A549 (cell line): ENCODE measurements around the gene ZNF146. TPM values are rescaled to one million over a fixed set of nuclear protein-coding genes. Genes with fewer than 3 reads are reported as not detected.

Experiments used
- ATAC-seq, 2 experiments: fragments of 200-7000 bp in 1 of 2; fragments of >200 bp in 1 of 2; cut with Nextera tagmentation in 1 of 2; cut with Tn5 transposase in 1 of 2; 3 replicates each; pipeline versions ENCODE4 v1.8.0 to v1.9.1; 2018 to 2020; ENCODE audit warnings: mild to moderate bottlenecking in 1 of 2, moderate library complexity in 1 of 2
- CTCF ChIA-PET: fragments of 300-600 bp; sonication (Branson Sonifier 250); formaldehyde crosslinking; extraction: SDS; loops from one replicate; lab custom pipeline; 2021; ENCODE audit warnings: antibody characterized with exemption, inconsistent platforms; lab: Yijun Ruan, JAX
- POLR2A ChIA-PET: fragments of 350-600 bp; formaldehyde crosslinking; extraction: SDS; loops from one replicate; lab custom pipeline; 2021; ENCODE audit warnings: antibody characterized with exemption, inconsistent platforms; lab: Yijun Ruan, JAX
- DNase-seq, 2 experiments: peaks; one replicate each; pipeline versions ENCODE4 v3.0.0 to v3.0.0-alpha.2; 2011 to 2016; ENCODE audit warnings: low read depth in 1 of 2, low spot score in 1 of 2
- FAIRE-seq: peaks from 2 replicates; lab custom pipeline; 2011; peaks lifted over from hg19 to GRCh38; lab: Jason Lieb, UNC
- H3K27ac ChIP-seq, 2 experiments: fragments of >200 bp; sonication (Bioruptor Twin); formaldehyde crosslinking; 3 replicates each; pipeline ENCODE4 v1.5.1; 2016 to 2017
- H3K4me1 ChIP-seq: fragments of >200 bp; sonication (Bioruptor Twin); formaldehyde crosslinking; 3 replicates; pipeline ENCODE4 v1.6.1; 2016
- H3K4me2 ChIP-seq: fragments of >200 bp; sonication (Bioruptor Twin); formaldehyde crosslinking; 3 replicates; pipeline ENCODE4 v1.6.1; 2016
- H3K4me3 ChIP-seq: fragments of >200 bp; sonication (Bioruptor Twin); formaldehyde crosslinking; 3 replicates; pipeline ENCODE4 v1.5.1; 2016
- H3K9me3 ChIP-seq: fragments of >200 bp; sonication (Bioruptor Twin); formaldehyde crosslinking; 3 replicates; pipeline ENCODE4 v1.6.1; 2016
- CBX8 ChIP-seq: fragments of 200-600 bp; sonication (generic); IDR thresholded peaks from 2 replicates; pipeline ENCODE4 v1.6.1; 2016
- CHD4 ChIP-seq: fragments of 200-600 bp; sonication (generic); IDR thresholded peaks from 2 replicates; pipeline ENCODE4 v1.6.1; 2016; ENCODE audit warnings: antibody characterized with exemption, mild to moderate bottlenecking, borderline replicate concordance
- EHMT2 ChIP-seq: fragments of 200-600 bp; sonication (generic); IDR thresholded peaks from 2 replicates; pipeline ENCODE4 v1.6.1; 2016; ENCODE audit warnings: antibody characterized with exemption, low read depth, mild to moderate bottlenecking, moderate library complexity
- EP300 ChIP-seq, 2 experiments: fragments of >200 bp; sonication (Bioruptor Twin); formaldehyde crosslinking; IDR thresholded peaks; 2 replicates in 1 of 2; 3 replicates in 1 of 2; pipeline ENCODE4 v1.6.1; 2016 to 2017
- ESRRA ChIP-seq: fragments of 150-350 bp; IDR thresholded peaks from 2 replicates; pipeline ENCODE4 v1.6.1; 2014; ENCODE audit warnings: mild to moderate bottlenecking, low read length, borderline replicate concordance
- FOSB ChIP-seq: fragments of 250-450 bp; sonication (Bioruptor Pico); IDR thresholded peaks from 2 replicates; pipeline ENCODE4 v1.5.0; 2020; ENCODE audit warnings: mild to moderate bottlenecking, moderate library complexity
- HEYL ChIP-seq: fragments of 250-450 bp; sonication (Bioruptor Pico); IDR thresholded peaks from 2 replicates; pipeline ENCODE4 v1.8.0; 2021; ENCODE audit warnings: mild to moderate bottlenecking, moderate library complexity
- HOXA7 ChIP-seq: fragments of 250-450 bp; sonication (Bioruptor Pico); IDR thresholded peaks from 2 replicates; pipeline ENCODE4 v1.5.0; 2020; ENCODE audit warnings: mild to moderate bottlenecking, moderate library complexity
- HOXB13 ChIP-seq: fragments of 250-450 bp; sonication (Bioruptor Pico); IDR thresholded peaks from 2 replicates; pipeline ENCODE4 v1.5.0; 2020; ENCODE audit warnings: low read depth, mild to moderate bottlenecking, moderate library complexity
- JUNB ChIP-seq: fragments of >200 bp; sonication (Bioruptor Twin); formaldehyde crosslinking; IDR thresholded peaks from 2 replicates; pipeline ENCODE4 v1.6.1; 2016
- KDM1A ChIP-seq: fragments of 200-600 bp; sonication (generic); IDR thresholded peaks from 2 replicates; pipeline ENCODE4 v1.6.1; 2016; ENCODE audit warnings: low read depth, mild to moderate bottlenecking
- MAZ ChIP-seq: fragments of 150-350 bp; IDR thresholded peaks from 2 replicates; pipeline ENCODE4 v1.6.1; 2014; ENCODE audit warnings: antibody characterized with exemption, low read depth, low read length, borderline replicate concordance
- NPAS2 ChIP-seq: fragments of 250-450 bp; sonication (Bioruptor Pico); IDR thresholded peaks from 2 replicates; pipeline ENCODE4 v1.8.0; 2022; ENCODE audit warnings: mild to moderate bottlenecking, moderate library complexity, borderline replicate concordance
- NR3C1 ChIP-seq: fragments of >200 bp; sonication (Bioruptor Twin); formaldehyde crosslinking; IDR thresholded peaks from 3 replicates; pipeline ENCODE4 v1.6.1; 2017
- PHF8 ChIP-seq: fragments of 200-600 bp; sonication (generic); IDR thresholded peaks from 2 replicates; pipeline ENCODE4 v1.6.1; 2016; ENCODE audit warnings: low read depth, mild to moderate bottlenecking, antibody characterized with exemption, moderate library complexity, borderline replicate concordance
- POLR2A ChIP-seq: IDR thresholded peaks from 2 replicates; pipeline ENCODE4 v1.6.1; 2012; ENCODE audit warnings: mild to moderate bottlenecking, low read length
- RAD21 ChIP-seq, 2 experiments: fragments of >200 bp in 1 of 2; sonication (Bioruptor Twin) in 1 of 2; formaldehyde crosslinking in 1 of 2; IDR thresholded peaks in 1 of 2; conservative IDR thresholded peaks in 1 of 2; 2 replicates in 1 of 2; 3 replicates in 1 of 2; pipeline ENCODE4 v1.6.1; 2012 to 2018; ENCODE audit warnings: inconsistent platforms in 1 of 2
- RCOR1 ChIP-seq: fragments of 150-350 bp; IDR thresholded peaks from 2 replicates; pipeline ENCODE4 v1.6.1; 2014; ENCODE audit warnings: antibody characterized with exemption, low read length, low read depth
- RFX5 ChIP-seq: fragments of 450-650 bp; IDR thresholded peaks from 2 replicates; pipeline ENCODE4 v1.7.1; 2014; ENCODE audit warnings: antibody characterized with exemption, mild to moderate bottlenecking, moderate library complexity
- TFCP2L1 ChIP-seq: fragments of 250-450 bp; sonication (Bioruptor Pico); IDR thresholded peaks from 2 replicates; pipeline ENCODE4 v1.5.0; 2021; ENCODE audit warnings: mild to moderate bottlenecking
- TP53 ChIP-seq: fragments of 250-450 bp; sonication (Bioruptor Pico); IDR thresholded peaks from 2 replicates; pipeline ENCODE4 v1.5.0; 2021; ENCODE audit warnings: mild to moderate bottlenecking, moderate library complexity
- ZC3H11A ChIP-seq: fragments of 450-650 bp; IDR thresholded peaks from 2 replicates; pipeline ENCODE4 v1.6.1; 2014; ENCODE audit warnings: antibody characterized with exemption, mild to moderate bottlenecking
- ZNF302 ChIP-seq: fragments of 250-450 bp; sonication (Bioruptor Pico); IDR thresholded peaks from 2 replicates; pipeline ENCODE4 v1.9.0; 2021; ENCODE audit warnings: inconsistent platforms, mild to moderate bottlenecking, moderate library complexity
- WGBS: methylation state at CpG from one replicate; pipeline ENCODE4 v1.1.6; 2017; ENCODE audit errors: missing lambda C conversion rate; 5-methylcytosine and 5-hydroxymethylcytosine counted together
- polyA plus RNA-seq, 4 experiments: library from polyadenylated mRNA; depleted of rRNA in 3 of 4; stranded (reverse); fragments of >200 nt; fragmentation: RNase III in 1 of 4; extraction: RNeasy Plus Mini Kit Qiagen cat#74134 plus additional on column Dnase treatment in 1 of 4; gene quantifications; 2 replicates in 3 of 4; 3 replicates in 1 of 4; pipeline ENCODE4 v1.2.3, GENCODE V29; 2011 to 2017
- TF ChIP-seq, protein P1 (sequence below): fragments of 450-650 bp; IDR thresholded peaks from 2 replicates; pipeline ENCODE4 v1.6.1; 2014; ENCODE audit warnings: antibody characterized with exemption
- TF ChIP-seq, protein P2 (sequence below): fragments of >200 bp; sonication (Bioruptor Twin); formaldehyde crosslinking; IDR thresholded peaks from 3 replicates; pipeline ENCODE4 v1.5.1; 2016
- TF ChIP-seq, protein P3 (sequence below): IDR thresholded peaks from 2 replicates; pipeline ENCODE4 v1.6.1; 2012; ENCODE audit warnings: low read depth, borderline replicate concordance
- TF ChIP-seq, protein P4 (sequence below): fragments of >200 bp; sonication (Bioruptor Twin); formaldehyde crosslinking; IDR thresholded peaks from 2 replicates; pipeline ENCODE4 v1.6.1; 2016
- TF ChIP-seq, protein P5 (sequence below): IDR thresholded peaks from 2 replicates; pipeline ENCODE4 v1.6.1; 2012

ZNF146 gene
- polyA plus RNA-seq, 2 of the 4 experiments (the other 2 are of a cell fraction): 157 to 362 TPM

DNA sequence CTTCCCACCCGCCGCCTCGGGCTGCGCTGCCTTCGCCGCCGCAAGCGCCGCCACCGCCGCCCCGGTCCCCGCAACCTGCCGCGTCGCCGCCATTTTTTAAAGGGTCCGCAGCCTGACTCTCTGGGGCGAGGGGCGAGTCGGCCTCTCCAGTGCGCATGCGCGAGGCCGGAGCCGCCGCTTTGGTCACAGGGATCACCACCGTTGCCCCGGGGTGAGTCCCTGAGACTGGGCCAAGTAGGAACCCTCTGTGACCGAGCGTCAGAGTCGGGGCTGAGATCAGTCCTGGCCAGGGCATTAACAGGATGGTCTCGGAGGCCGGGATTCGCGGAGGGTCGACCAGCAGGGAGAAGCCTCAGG is 42.6 kb downstream of the ZNF146 start (continued):
- TF ChIP-seq RCOR1 (no peak), ZNF302 (CRISPR knock-in tag) (no peak), RAD21 (conservative IDR thresholded peaks at IDR 0.05 in 1 of 2, IDR thresholded peaks at IDR 0.05 in 1 of 2) (no peak), KDM1A (no peak), CHD4 (no peak), HOXB13 (CRISPR knock-in tag) (no peak)
- TF ChIP-seq, all 56 proteins: peak for 0

DNA sequence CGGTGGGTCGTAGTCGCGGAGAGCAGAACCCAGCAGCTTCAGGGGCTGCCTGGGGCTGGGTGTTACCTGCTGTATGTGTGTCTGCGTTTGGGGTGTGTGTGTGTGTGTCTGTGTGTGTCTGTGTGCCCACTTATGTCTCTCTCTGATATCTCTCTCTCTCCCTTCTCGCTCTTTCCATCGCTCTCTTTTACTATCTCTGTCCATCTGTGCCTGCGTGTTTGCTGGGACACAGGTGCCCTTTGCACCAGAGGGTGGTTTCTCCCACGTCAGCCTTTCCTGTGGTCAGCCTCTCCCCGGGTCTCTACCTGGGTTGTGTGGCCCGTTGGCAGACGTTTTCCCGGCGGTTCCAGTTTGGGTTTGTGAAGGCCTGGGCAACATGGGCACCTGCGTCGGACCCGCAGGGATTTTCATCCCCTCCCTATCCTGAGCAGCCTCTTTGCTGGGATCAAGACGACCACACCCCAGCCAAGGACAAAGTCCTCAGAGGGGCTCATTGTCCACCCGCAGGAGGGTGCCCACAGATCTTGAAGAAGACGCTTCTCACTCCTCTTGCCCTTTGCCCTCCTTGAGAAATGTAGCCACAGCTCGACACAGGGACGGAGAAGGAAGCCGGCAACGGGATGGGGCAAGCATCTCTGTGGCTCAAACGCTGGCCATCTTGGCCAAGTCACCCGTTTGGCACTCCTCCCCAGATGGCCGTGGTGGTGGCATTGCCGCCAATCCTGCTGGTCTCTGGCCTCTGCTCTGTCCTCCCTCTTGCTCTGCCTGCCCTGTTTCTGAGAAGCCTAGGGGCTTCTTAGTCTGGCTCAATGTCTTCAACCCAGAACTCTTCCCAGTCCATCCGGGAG is 43.3 kb downstream of the ZNF146 start:
- ChIA-PET POLR2A (no interaction called here), CTCF (no interaction called here)
- FAIRE-seq (no peak), DNase-seq (no peak), ATAC-seq (no peak)
- H3K4me2 ChIP-seq: no peak overlapping the region
- H3K27ac ChIP-seq: no peak overlapping the region
- H3K4me3 ChIP-seq: no peak overlapping the region
- TF ChIP-seq EHMT2 (no peak), MAZ (no peak), TP53 (CRISPR knock-in tag) (no peak), ESRRA (no peak), CBX8 (no peak), NR3C1 (no peak), PHF8 (no peak)
- TF ChIP-seq, protein P1, sequence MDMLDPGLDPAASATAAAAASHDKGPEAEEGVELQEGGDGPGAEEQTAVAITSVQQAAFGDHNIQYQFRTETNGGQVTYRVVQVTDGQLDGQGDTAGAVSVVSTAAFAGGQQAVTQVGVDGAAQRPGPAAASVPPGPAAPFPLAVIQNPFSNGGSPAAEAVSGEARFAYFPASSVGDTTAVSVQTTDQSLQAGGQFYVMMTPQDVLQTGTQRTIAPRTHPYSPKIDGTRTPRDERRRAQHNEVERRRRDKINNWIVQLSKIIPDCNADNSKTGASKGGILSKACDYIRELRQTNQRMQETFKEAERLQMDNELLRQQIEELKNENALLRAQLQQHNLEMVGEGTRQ: no peak
- TF ChIP-seq, protein P2, sequence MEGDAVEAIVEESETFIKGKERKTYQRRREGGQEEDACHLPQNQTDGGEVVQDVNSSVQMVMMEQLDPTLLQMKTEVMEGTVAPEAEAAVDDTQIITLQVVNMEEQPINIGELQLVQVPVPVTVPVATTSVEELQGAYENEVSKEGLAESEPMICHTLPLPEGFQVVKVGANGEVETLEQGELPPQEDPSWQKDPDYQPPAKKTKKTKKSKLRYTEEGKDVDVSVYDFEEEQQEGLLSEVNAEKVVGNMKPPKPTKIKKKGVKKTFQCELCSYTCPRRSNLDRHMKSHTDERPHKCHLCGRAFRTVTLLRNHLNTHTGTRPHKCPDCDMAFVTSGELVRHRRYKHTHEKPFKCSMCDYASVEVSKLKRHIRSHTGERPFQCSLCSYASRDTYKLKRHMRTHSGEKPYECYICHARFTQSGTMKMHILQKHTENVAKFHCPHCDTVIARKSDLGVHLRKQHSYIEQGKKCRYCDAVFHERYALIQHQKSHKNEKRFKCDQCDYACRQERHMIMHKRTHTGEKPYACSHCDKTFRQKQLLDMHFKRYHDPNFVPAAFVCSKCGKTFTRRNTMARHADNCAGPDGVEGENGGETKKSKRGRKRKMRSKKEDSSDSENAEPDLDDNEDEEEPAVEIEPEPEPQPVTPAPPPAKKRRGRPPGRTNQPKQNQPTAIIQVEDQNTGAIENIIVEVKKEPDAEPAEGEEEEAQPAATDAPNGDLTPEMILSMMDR: no peak
- TF ChIP-seq, protein P3, sequence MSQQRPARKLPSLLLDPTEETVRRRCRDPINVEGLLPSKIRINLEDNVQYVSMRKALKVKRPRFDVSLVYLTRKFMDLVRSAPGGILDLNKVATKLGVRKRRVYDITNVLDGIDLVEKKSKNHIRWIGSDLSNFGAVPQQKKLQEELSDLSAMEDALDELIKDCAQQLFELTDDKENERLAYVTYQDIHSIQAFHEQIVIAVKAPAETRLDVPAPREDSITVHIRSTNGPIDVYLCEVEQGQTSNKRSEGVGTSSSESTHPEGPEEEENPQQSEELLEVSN: no peak
- TF ChIP-seq, protein P4, sequence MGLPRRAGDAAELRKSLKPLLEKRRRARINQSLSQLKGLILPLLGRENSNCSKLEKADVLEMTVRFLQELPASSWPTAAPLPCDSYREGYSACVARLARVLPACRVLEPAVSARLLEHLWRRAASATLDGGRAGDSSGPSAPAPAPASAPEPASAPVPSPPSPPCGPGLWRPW: no peak
- TF ChIP-seq, protein P5, sequence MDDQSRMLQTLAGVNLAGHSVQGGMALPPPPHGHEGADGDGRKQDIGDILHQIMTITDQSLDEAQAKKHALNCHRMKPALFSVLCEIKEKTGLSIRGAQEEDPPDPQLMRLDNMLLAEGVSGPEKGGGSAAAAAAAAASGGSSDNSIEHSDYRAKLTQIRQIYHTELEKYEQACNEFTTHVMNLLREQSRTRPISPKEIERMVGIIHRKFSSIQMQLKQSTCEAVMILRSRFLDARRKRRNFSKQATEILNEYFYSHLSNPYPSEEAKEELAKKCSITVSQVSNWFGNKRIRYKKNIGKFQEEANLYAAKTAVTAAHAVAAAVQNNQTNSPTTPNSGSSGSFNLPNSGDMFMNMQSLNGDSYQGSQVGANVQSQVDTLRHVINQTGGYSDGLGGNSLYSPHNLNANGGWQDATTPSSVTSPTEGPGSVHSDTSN: no peak
- WGBS: 49% methylated on average over 29 of the region's 29 CpGs
- peaks cover 62% of the 10 kb centered on the region for H3K9me3 ChIP-seq
- H3K4me1 ChIP-seq: no peaks in the 10 kb centered on the region

DNA sequence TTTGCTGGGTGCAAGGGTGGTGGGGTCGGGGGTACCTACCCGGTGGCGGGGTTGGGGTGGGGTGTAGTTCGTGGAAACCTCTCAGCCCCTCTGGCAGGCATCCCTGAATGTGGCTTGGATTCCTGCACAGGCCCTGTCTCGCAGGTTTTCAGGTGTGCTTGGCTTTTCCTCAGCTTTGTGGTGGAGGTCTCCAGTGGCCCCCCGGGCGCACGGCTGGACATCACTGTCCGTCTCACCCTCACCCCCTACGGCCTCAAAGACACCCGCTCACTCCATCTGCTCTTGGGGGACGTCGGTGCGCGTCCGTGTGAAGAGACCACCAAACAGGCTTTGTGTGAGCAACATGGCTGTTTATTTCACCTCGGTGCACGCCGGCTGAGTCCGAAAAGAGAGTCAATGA is 44.3 kb downstream of the ZNF146 start:
- H3K4me2 ChIP-seq: no peak overlapping the region
- WGBS: 56% methylated on average over 20 of the region's 20 CpGs
- CTCF ChIA-PET: no interaction called here
- H3K9me3 ChIP-seq: peaks cover 57% of the 10 kb centered on the region
- no peak overlapping the region for H3K27ac ChIP-seq
- ATAC-seq (no peak), DNase-seq (no peak), FAIRE-seq (no peak)
- H3K4me1 ChIP-seq: no peaks in the 10 kb centered on the region
- POLR2A ChIA-PET: no interaction called here
- H3K4me3 ChIP-seq: no peak overlapping the region
- no peak for TF ChIP-seq FOSB (CRISPR knock-in tag)
- no peak for TF ChIP-seq HOXA7 (CRISPR knock-in tag)
- TF ChIP-seq, protein P2: no peak
- no peak for TF ChIP-seq TFCP2L1 (CRISPR knock-in tag)
- TF ChIP-seq EP300 (IDR thresholded peaks at IDR 0.05): no peak
- TF ChIP-seq RFX5: no peak
- TF ChIP-seq PHF8: no peak
- TF ChIP-seq POLR2A: no peak
- no peak for TF ChIP-seq RAD21 (conservative IDR thresholded peaks at IDR 0.05 in 1 of 2, IDR thresholded peaks at IDR 0.05 in 1 of 2)
- TF ChIP-seq JUNB: no peak
- TF ChIP-seq HOXB13 (CRISPR knock-in tag): no peak
- TF ChIP-seq, protein P1: no peak
- TF ChIP-seq ZC3H11A: no peak
- no peak for TF ChIP-seq NPAS2 (CRISPR knock-in tag)
- no peak for TF ChIP-seq HEYL (CRISPR knock-in tag)
- no peak for TF ChIP-seq RCOR1
